HepG2 (cell line): ENCODE results near the gene CCDC6. TPM values are rescaled to one million over a fixed set of nuclear protein-coding genes. Genes with fewer than 3 reads are reported as not detected.

Source experiments
- ATAC-seq: fragments of 200-7000 bp; cut with Tn5 transposase; 3 replicates; pipeline ENCODE4 v1.9.1; 2020; ENCODE audit warnings: mild to moderate bottlenecking, moderate library complexity
- BruUV-seq: library from RNA; stranded (reverse); fragments of 400-500 nt; replicated peaks from 2 replicates; lab custom pipeline; 2021; lab: Mats Ljungman, UMichigan
- CTCF ChIA-PET: fragments of 300-600 bp; formaldehyde crosslinking; extraction: SDS; loops from one replicate; lab custom pipeline; 2021; ENCODE audit warnings: low total read pairs, inconsistent platforms, low intra/inter-chr PET ratio; lab: Yijun Ruan, JAX
- POLR2A ChIA-PET: fragments of 350-600 bp; sonication (Branson Sonifier 250); formaldehyde crosslinking; loops from one replicate; lab custom pipeline; 2020; ENCODE audit warnings: antibody characterized with exemption, inconsistent platforms; lab: Yijun Ruan, JAX
- DNase-seq: peaks from one replicate; pipeline ENCODE4 v3.0.0-alpha.2; 2015; ENCODE audit warnings: low spot score
- FAIRE-seq: peaks from 3 replicates; lab custom pipeline; 2011; peaks lifted over from hg19 to GRCh38; lab: Jason Lieb, UNC
- H2AFZ ChIP-seq: one replicate; pipeline ENCODE4 v1.6.1; 2011; ENCODE audit warnings: low read length, inconsistent platforms
- H3K27ac ChIP-seq: fragments of 300-600 bp; 3 replicates; pipeline ENCODE4 v1.8.0; 2011; ENCODE audit warnings: mixed run types, mild to moderate bottlenecking, mixed read lengths, low read length, inconsistent platforms; ENCODE audit not compliant: insufficient read depth; ENCODE audit errors: extremely low read length
- H3K27me3 ChIP-seq, 2 experiments: fragments of 200-600 bp in 1 of 2; 2 replicates in 1 of 2; 3 replicates in 1 of 2; pipeline versions ENCODE4 v1.6.0 to v1.8.0; 2011; ENCODE audit warnings: low read length in 2 of 2, mild to moderate bottlenecking in 2 of 2, moderate library complexity in 2 of 2, inconsistent platforms in 1 of 2; ENCODE audit not compliant: insufficient read depth in 2 of 2, control insufficient read depth in 1 of 2
- H3K36me3 ChIP-seq, 2 experiments: fragments of 200-600 bp in 1 of 2; replicated peaks in 1 of 2; 2 replicates in 1 of 2; 3 replicates in 1 of 2; pipeline versions ENCODE4 v1.5.1 to v1.8.0; 2011; ENCODE audit warnings: low read length in 2 of 2, inconsistent platforms in 1 of 2; ENCODE audit not compliant: insufficient read depth in 2 of 2, control insufficient read depth in 1 of 2
- H3K4me1 ChIP-seq: 2 replicates; pipeline ENCODE4 v1.5.1; 2012; ENCODE audit warnings: low read length, inconsistent platforms; ENCODE audit not compliant: insufficient read depth
- H3K4me2 ChIP-seq: 2 replicates; pipeline ENCODE4 v1.6.0; 2011; ENCODE audit warnings: low read depth, low read length, inconsistent platforms
- H3K4me3 ChIP-seq, 3 experiments: fragments of 200-600 bp in 1 of 3; sonication (generic), shearing (Covaris generic) in 1 of 3; replicated peaks in 1 of 3; 2 replicates each; pipeline ENCODE4 v1.5.1; 2011 to 2016; ENCODE audit warnings: low read length in 3 of 3, inconsistent platforms in 2 of 3, low read depth in 2 of 3, mild to moderate bottlenecking in 2 of 3, control low read depth in 1 of 3, mixed read lengths in 1 of 3; ENCODE audit not compliant: insufficient read depth in 1 of 3
- H3K79me2 ChIP-seq: one replicate; pipeline ENCODE4 v1.6.1; 2011; ENCODE audit warnings: low read length, inconsistent platforms; ENCODE audit not compliant: insufficient read depth
- H3K9ac ChIP-seq: 2 replicates; pipeline ENCODE4 v1.6.0; 2011; ENCODE audit warnings: mild to moderate bottlenecking, low read depth, low read length, inconsistent platforms; ENCODE audit not compliant: insufficient read depth
- H3K9me3 ChIP-seq: 2 replicates; pipeline ENCODE4 v1.5.1; 2012; ENCODE audit warnings: mild to moderate bottlenecking, low read length
- H4K20me1 ChIP-seq: 2 replicates; pipeline ENCODE4 v1.6.0; 2011; ENCODE audit warnings: inconsistent platforms, mild to moderate bottlenecking, low read length, moderate library complexity; ENCODE audit not compliant: insufficient read depth
- CCDC6 ChIP-seq: sonication (generic); formaldehyde crosslinking; IDR thresholded peaks from 2 replicates; pipeline ENCODE4 v1.8.1; 2022; ENCODE audit warnings: mild to moderate bottlenecking, missing genetic modification reagents, moderate library complexity
- DPF2 ChIP-seq: sonication (generic); formaldehyde crosslinking; IDR thresholded peaks from 2 replicates; pipeline ENCODE4 v1.4.0; 2020; ENCODE audit warnings: mild to moderate bottlenecking, low read depth, missing genetic modification reagents, borderline replicate concordance
- FOXK1 ChIP-seq: sonication (generic); formaldehyde crosslinking; IDR thresholded peaks from 2 replicates; pipeline ENCODE4 v1.4.0; 2020; ENCODE audit warnings: low read depth, missing genetic modification reagents, borderline replicate concordance
- GATAD1 ChIP-seq: IDR thresholded peaks from 2 replicates; pipeline ENCODE4 v1.6.1; 2016; ENCODE audit warnings: missing genetic modification reagents, missing compliant biosample characterization
- HDAC1 ChIP-seq: sonication (generic); formaldehyde crosslinking; IDR thresholded peaks from 2 replicates; pipeline ENCODE4 v1.5.1; 2020; ENCODE audit warnings: mild to moderate bottlenecking, missing genetic modification reagents
- HMG20B ChIP-seq: conservative IDR thresholded peaks from 2 replicates; pipeline ENCODE4 v1.6.1; 2016; ENCODE audit warnings: missing genetic modification reagents, missing compliant biosample characterization
- ISX ChIP-seq: sonication (generic); formaldehyde crosslinking; conservative IDR thresholded peaks from 2 replicates; pipeline ENCODE4 v1.5.0; 2020; ENCODE audit warnings: missing genetic modification reagents
- MYC ChIP-seq: sonication (generic); formaldehyde crosslinking; IDR thresholded peaks from 2 replicates; pipeline ENCODE4 v1.9.0; 2021; ENCODE audit warnings: missing genetic modification reagents, borderline replicate concordance
- ZNF547 ChIP-seq: sonication (generic); formaldehyde crosslinking; IDR thresholded peaks from 2 replicates; pipeline ENCODE4 v1.5.1; 2020; ENCODE audit warnings: mild to moderate bottlenecking, missing genetic modification reagents
- ZNF598 ChIP-seq: sonication (generic); formaldehyde crosslinking; IDR thresholded peaks from 2 replicates; pipeline ENCODE4 v1.5.1; 2020; ENCODE audit warnings: mild to moderate bottlenecking, missing genetic modification reagents, borderline replicate concordance
- ZNF607 ChIP-seq: sonication (generic); formaldehyde crosslinking; IDR thresholded peaks from 2 replicates; pipeline ENCODE4 v1.5.1; 2020; ENCODE audit warnings: missing genetic modification reagents, mild to moderate bottlenecking, borderline replicate concordance
- ZNF776 ChIP-seq: sonication (generic); formaldehyde crosslinking; IDR thresholded peaks from 2 replicates; pipeline ENCODE4 v1.4.0; 2020; ENCODE audit warnings: mild to moderate bottlenecking, missing genetic modification reagents
- WGBS: methylation state at CpG from one replicate; pipeline ENCODE4 v1.1.6; 2017; ENCODE audit warnings: low lambda C conversion rate; 5-methylcytosine and 5-hydroxymethylcytosine counted together
- in situ Hi-C: cut with HindIII; loops from 2 replicates; pipeline ENCODE4 v1.10.0; 2017; ENCODE audit warnings: low pct_unique_long_range_greater_than_20kb; ENCODE audit not compliant: extremely low pct_ligation_motif_present
- intact Hi-C: fragments of 100-400 bp; cut with micrococcal nuclease; formaldehyde crosslinking; loops from one replicate; pipeline ENCODE4 v1.10.0; 2022; ENCODE audit not compliant: unreplicated experiment
- polyA plus RNA-seq, 8 experiments: library from polyadenylated mRNA; depleted of rRNA in 3 of 8; stranded (reverse) in 7 of 8; unstranded in 1 of 8; fragments of >200 nt; fragmentation: Illumina TruSeq in 4 of 8; extraction: Trizol in 4 of 8; gene quantifications; 2 replicates each; pipeline versions ENCODE4 v1.2.1 to v1.2.3, GENCODE V29; 2011 to 2016; ENCODE audit warnings: low read depth in 4 of 8, missing spikeins in 1 of 8, mixed read lengths in 1 of 8; ENCODE audit not compliant: insufficient read depth in 1 of 8
- total RNA-seq, 5 experiments: library from RNA; depleted of rRNA; stranded (reverse); fragments of >200 nt; fragmentation: Illumina TruSeq; extraction: Trizol; gene quantifications; 2 replicates each; pipeline ENCODE4 v1.2.3, GENCODE V29; 2016; ENCODE audit warnings: low read depth in 1 of 5
- TF ChIP-seq, protein P1 (sequence below): fragments of 450-650 bp; IDR thresholded peaks from 2 replicates; pipeline ENCODE4 v1.6.1; 2016
- TF ChIP-seq, protein P2 (sequence below): sonication (generic); formaldehyde crosslinking; IDR thresholded peaks from 2 replicates; pipeline ENCODE4 v1.4.0; 2020; ENCODE audit warnings: missing genetic modification reagents, borderline replicate concordance

The CCDC6 gene
- total and polyA plus RNA-seq, 2 of the 13 experiments (the other 11 are each of a cell fraction or from before 2014, with no cell fraction given), result 17.9 to 18.3 TPM

DNA sequence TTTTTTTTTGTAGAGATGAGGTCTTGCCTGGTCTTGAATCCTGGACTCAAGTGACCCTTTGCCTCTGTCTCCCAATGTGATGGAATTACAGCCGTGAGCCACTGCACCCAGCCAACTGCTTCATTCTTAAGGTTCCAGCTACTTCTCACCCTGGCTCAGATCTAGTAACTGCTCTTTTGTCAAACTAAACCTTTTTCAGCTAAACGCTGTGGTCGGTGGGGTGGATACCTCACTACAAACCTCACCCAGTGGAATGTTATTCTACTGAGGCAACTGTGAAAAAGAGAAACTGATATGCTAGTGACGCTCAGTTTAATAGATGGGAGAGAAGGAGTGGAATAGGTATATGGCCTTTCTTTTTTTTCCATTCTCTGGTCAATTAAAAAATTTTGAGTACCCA, 151.4 kb downstream of the CCDC6 start:
- no peak for ATAC-seq
- no peaks in the 10 kb centered on the region for H3K9me3 ChIP-seq
- no peaks in the 10 kb centered on the region for H3K27me3 ChIP-seq
- no peaks in the 10 kb centered on the region for H3K79me2 ChIP-seq
- no peaks in the 10 kb centered on the region for H4K20me1 ChIP-seq
- no peaks in the 10 kb centered on the region for H3K36me3 ChIP-seq
- BruUV-seq, result no TSS peak
- 42% methylated on average over 4 of the region's 4 CpGs for WGBS
- FAIRE-seq, result no peak
- no peak overlapping the region for H2AFZ ChIP-seq
- in situ Hi-C loops (no loop called here), intact Hi-C loops (no loop called here)
- DNase-seq, result no peak
- POLR2A ChIA-PET, result no interaction called here
- no peak overlapping the region for H3K9ac ChIP-seq
- H3K4me2 ChIP-seq, result no peak overlapping the region
- H3K27ac ChIP-seq, result no peak overlapping the region
- H3K4me1 ChIP-seq, result no peaks in the 10 kb centered on the region
- TF ChIP-seq HDAC1 (CRISPR knock-in tag) (no peak), ZNF598 (CRISPR knock-in tag) (no peak), DPF2 (CRISPR knock-in tag) (no peak), GATAD1 (CRISPR knock-in tag) (no peak), MYC (CRISPR knock-in tag) (no peak), FOXK1 (no peak), HMG20B (CRISPR knock-in tag) (no peak), ZNF776 (CRISPR knock-in tag) (no peak), ZNF547 (CRISPR knock-in tag) (no peak), ZNF607 (no peak), CCDC6 (CRISPR knock-in tag) (no peak), ISX (CRISPR knock-in tag) (no peak)
- TF ChIP-seq, protein P1, sequence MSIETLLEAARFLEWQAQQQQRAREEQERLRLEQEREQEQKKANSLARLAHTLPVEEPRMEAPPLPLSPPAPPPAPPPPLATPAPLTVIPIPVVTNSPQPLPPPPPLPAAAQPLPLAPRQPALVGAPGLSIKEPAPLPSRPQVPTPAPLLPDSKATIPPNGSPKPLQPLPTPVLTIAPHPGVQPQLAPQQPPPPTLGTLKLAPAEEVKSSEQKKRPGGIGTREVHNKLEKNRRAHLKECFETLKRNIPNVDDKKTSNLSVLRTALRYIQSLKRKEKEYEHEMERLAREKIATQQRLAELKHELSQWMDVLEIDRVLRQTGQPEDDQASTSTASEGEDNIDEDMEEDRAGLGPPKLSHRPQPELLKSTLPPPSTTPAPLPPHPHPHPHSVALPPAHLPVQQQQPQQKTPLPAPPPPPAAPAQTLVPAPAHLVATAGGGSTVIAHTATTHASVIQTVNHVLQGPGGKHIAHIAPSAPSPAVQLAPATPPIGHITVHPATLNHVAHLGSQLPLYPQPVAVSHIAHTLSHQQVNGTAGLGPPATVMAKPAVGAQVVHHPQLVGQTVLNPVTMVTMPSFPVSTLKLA, result no peak
- TF ChIP-seq, protein P2, sequence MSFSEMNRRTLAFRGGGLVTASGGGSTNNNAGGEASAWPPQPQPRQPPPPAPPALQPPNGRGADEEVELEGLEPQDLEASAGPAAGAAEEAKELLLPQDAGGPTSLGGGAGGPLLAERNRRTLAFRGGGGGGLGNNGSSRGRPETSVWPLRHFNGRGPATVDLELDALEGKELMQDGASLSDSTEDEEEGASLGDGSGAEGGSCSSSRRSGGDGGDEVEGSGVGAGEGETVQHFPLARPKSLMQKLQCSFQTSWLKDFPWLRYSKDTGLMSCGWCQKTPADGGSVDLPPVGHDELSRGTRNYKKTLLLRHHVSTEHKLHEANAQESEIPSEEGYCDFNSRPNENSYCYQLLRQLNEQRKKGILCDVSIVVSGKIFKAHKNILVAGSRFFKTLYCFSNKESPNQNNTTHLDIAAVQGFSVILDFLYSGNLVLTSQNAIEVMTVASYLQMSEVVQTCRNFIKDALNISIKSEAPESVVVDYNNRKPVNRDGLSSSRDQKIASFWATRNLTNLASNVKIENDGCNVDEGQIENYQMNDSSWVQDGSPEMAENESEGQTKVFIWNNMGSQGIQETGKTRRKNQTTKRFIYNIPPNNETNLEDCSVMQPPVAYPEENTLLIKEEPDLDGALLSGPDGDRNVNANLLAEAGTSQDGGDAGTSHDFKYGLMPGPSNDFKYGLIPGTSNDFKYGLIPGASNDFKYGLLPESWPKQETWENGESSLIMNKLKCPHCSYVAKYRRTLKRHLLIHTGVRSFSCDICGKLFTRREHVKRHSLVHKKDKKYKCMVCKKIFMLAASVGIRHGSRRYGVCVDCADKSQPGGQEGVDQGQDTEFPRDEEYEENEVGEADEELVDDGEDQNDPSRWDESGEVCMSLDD (CRISPR knock-in tag), result no peak
- CTCF ChIA-PET, result no interaction called here
- no peak overlapping the region for H3K4me3 ChIP-seq
